MCF 10A (cell line): Measurements from ENCODE around the gene OLFM4. TPM values are rescaled to one million over a fixed set of nuclear protein-coding genes. Genes with fewer than 3 reads are reported as not detected.

Source experiments
- BruUV-seq: library from RNA; stranded (reverse); fragments of 400-500 nt; replicated peaks from 2 replicates; lab custom pipeline; 2021; lab: Mats Ljungman, UMichigan
- CTCF ChIA-PET: fragments of 300-600 bp; sonication (Branson Sonifier 250); formaldehyde crosslinking; extraction: SDS; loops from one replicate; lab custom pipeline; 2021; ENCODE audit warnings: antibody characterized with exemption, inconsistent platforms; lab: Yijun Ruan, JAX
- POLR2A ChIA-PET: fragments of 300-600, 350-650 bp; sonication (Branson Sonifier 250); formaldehyde crosslinking; extraction: SDS; loops from one replicate; lab custom pipeline; 2020; ENCODE audit warnings: antibody characterized with exemption, inconsistent platforms; lab: Yijun Ruan, JAX
- DNase-seq: peaks from one replicate; pipeline ENCODE4 v3.0.0-alpha.2; 2018; ENCODE audit not compliant: unreplicated experiment
- H3K27ac Mint-ChIP-seq: one replicate; pipeline ENCODE4 v1.8.0; 2022; ENCODE audit warnings: mild to moderate bottlenecking, low read depth, mixed read lengths; ENCODE audit not compliant: unreplicated experiment
- H3K27me3 Mint-ChIP-seq: one replicate; pipeline ENCODE4 v1.8.0; 2022; ENCODE audit warnings: mixed read lengths; ENCODE audit not compliant: insufficient read depth, unreplicated experiment
- H3K36me3 Mint-ChIP-seq: one replicate; pipeline ENCODE4 v1.8.0; 2022; ENCODE audit warnings: mild to moderate bottlenecking, moderate library complexity, mixed read lengths; ENCODE audit not compliant: insufficient read depth, unreplicated experiment
- H3K4me1 Mint-ChIP-seq: one replicate; pipeline ENCODE4 v1.8.0; 2022; ENCODE audit warnings: mixed read lengths; ENCODE audit not compliant: insufficient read depth, unreplicated experiment
- H3K4me3 Mint-ChIP-seq: one replicate; pipeline ENCODE4 v1.8.0; 2022; ENCODE audit warnings: mild to moderate bottlenecking, moderate library complexity, mixed read lengths; ENCODE audit not compliant: unreplicated experiment
- H3K9me3 Mint-ChIP-seq: one replicate; pipeline ENCODE4 v1.8.0; 2022; ENCODE audit warnings: mixed read lengths; ENCODE audit not compliant: unreplicated experiment
- intact Hi-C: fragments of 100-400 bp; cut with micrococcal nuclease; formaldehyde crosslinking; loops from 2 replicates; pipeline ENCODE4 v1.14.1; 2022
- total RNA-seq: library from RNA; stranded (reverse); gene quantifications from 2 replicates; pipeline ENCODE4 v1.2.3, GENCODE V29; 2022
- TF ChIP-seq, protein P1 (sequence below): fragments of 200-600 bp; IDR thresholded peaks from one replicate; pipeline ENCODE4 v1.8.0; 2022; ENCODE audit warnings: antibody characterized with exemption, mild to moderate bottlenecking; ENCODE audit not compliant: unreplicated experiment

The OLFM4 gene
- total RNA-seq, 1 experiment from 2014 or later, result not detected

DNA sequence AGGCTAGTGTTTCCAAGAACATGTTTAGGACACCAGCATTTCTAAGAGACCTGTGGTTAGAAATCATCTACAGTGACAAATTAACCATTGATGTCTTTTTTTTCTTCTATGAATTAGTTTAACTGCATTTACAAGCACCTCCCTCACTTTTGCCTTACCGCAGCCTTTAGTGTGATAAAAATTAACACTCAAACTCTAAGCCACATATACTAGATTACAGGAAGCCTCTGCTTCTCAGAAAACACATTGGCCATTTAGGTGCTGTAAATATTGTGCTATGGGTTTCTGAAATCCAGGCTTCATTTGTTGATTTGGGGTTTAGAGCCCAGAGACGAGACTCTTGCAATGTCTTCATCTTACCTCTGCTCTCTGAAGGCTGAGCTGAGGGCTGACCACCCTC lies 34.6 kb upstream of the OLFM4 start:
- no TSS peak for BruUV-seq
- Mint-ChIP-seq H3K27ac (no peak overlapping the region), H3K36me3 (no peaks in the 10 kb centered on the region), H3K9me3 (no peaks in the 10 kb centered on the region), H3K4me1 (peaks cover 6% of the 10 kb centered on the region), H3K4me3 (no peak overlapping the region), H3K27me3 (peaks cover 15% of the 10 kb centered on the region)
- intact Hi-C loops, result no loop called here
- TF ChIP-seq, protein P1, sequence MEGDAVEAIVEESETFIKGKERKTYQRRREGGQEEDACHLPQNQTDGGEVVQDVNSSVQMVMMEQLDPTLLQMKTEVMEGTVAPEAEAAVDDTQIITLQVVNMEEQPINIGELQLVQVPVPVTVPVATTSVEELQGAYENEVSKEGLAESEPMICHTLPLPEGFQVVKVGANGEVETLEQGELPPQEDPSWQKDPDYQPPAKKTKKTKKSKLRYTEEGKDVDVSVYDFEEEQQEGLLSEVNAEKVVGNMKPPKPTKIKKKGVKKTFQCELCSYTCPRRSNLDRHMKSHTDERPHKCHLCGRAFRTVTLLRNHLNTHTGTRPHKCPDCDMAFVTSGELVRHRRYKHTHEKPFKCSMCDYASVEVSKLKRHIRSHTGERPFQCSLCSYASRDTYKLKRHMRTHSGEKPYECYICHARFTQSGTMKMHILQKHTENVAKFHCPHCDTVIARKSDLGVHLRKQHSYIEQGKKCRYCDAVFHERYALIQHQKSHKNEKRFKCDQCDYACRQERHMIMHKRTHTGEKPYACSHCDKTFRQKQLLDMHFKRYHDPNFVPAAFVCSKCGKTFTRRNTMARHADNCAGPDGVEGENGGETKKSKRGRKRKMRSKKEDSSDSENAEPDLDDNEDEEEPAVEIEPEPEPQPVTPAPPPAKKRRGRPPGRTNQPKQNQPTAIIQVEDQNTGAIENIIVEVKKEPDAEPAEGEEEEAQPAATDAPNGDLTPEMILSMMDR, result no peak
- no peak for DNase-seq
- ChIA-PET CTCF (interaction anchor here (1.1 kb wide), 1 partner anchor 204 kb away, joined by 3 read pairs; no protein-coding TSS in a partner anchor), POLR2A (no interaction called here)

DNA sequence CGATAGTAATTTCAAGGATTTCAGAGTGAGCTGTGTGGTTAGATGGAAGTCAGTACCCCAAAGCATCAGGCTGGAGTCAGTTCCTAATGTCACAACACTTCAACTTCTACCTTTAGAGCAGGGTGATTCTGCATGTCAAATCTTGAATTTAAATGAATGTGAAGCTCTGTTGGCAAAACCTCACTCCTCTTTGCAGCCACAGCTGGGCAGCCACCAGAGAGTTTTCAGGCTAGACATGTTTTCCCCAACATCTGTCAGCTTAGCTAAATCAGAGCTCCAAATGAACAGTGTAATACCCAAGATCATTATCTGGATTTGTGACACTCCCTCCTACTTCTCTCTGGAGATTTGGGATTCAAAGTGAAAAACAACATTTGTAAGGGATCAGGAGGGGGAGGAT lies 33.7 kb upstream of the OLFM4 start:
- TF ChIP-seq, protein P1, result no peak
- POLR2A ChIA-PET, result no interaction called here
- Mint-ChIP-seq H3K4me3 (no peak overlapping the region), H3K27me3 (peaks cover 24% of the 10 kb centered on the region), H3K36me3 (peaks cover under 1% of the 10 kb centered on the region), H3K4me1 (peaks cover 12% of the 10 kb centered on the region), H3K27ac (no peak overlapping the region), H3K9me3 (no peaks in the 10 kb centered on the region)
- DNase-seq, result no peak
- intact Hi-C loops, result no loop called here
- BruUV-seq, result no TSS peak
- CTCF ChIA-PET, result interaction anchor here (0.6 to 1.1 kb wide), 3 partner anchors 12 to 388 kb away, joined by 3 to 7 read pairs (median 4); no protein-coding TSS in a partner anchor

DNA sequence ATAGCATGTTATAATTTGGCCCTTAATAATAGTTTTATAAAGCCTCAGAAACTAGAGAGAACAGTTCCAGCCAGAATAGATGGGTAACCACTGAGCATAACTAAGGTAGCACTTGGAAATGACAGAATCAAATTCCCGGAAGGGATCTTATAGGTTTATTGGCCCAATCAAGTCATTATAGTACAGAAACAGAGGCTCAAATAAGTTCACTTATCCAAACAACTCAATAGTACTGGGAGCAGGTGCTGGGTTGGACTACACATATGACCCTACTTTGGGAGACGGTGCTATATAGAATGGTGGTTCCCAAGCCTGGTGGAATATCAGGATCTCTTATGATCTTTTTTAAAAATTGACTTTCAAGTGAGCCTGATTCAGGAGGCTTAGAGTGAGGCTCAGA lies 32.7 kb upstream of the OLFM4 start:
- TF ChIP-seq, protein P1, result no peak
- Mint-ChIP-seq H3K27me3 (peaks cover 28% of the 10 kb centered on the region), H3K27ac (no peak overlapping the region), H3K9me3 (no peaks in the 10 kb centered on the region), H3K4me1 (peaks cover 12% of the 10 kb centered on the region), H3K36me3 (peaks cover 7% of the 10 kb centered on the region), H3K4me3 (no peak overlapping the region)
- CTCF ChIA-PET, result interaction anchor here (1.1 kb wide), 2 partner anchors 13 to 27 kb away, joined by 3 to 7 read pairs; no protein-coding TSS in a partner anchor
- no TSS peak for BruUV-seq
- POLR2A ChIA-PET, result no interaction called here
- intact Hi-C loops, result no loop called here
- no peak for DNase-seq

DNA sequence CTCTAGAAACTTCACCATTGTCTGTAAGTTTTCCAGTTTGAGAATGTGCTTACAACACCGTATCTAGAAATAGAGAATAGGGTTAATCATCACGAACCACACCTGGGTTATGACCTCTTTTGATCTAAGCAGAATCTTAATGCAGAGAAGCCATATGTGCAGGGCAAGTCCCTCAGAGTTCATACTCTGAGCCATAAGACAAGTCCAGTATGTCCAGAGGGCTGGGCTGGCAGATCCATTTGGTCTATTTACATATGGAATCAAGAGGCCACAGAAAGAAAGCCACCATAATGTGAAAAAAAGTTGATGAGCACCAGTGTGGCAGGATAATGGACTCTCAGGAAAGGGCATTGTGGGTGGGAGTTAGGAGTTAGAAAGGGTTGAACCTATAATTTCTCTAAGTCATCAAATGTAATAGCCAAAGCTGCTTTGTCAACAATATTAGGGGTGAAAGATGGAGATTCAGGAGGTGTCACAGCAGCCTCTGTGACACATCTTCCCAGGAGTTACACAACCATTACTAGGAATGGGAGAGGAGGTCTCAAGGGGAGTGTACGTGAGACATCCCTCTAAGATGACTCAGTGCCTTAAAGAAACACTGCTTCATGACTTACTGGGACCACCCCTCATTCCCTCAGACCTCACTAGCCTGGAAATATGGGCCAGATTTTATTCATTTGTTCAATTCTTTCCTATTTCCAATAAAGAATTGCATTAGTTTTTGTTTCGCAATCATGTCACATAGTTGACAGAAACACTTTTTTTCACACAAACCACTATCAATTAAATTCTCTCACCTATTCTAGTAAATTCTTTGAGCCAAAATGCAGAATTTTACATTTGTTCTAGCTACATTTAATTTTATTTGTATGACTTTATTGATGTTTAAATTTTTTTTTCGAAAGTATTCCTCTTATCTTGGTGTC lies 30.4 kb upstream of the OLFM4 start:
- CTCF ChIA-PET, result interaction anchor here (0.7 to 2.8 kb wide), 2 partner anchors 30 to 341 kb away, joined by 3 to 13 read pairs; no protein-coding TSS in a partner anchor

More for the DNA sequence above, 30.4 kb upstream of the OLFM4 start:
- intact Hi-C loops, result no loop called here
- Mint-ChIP-seq H3K4me3 (no peak overlapping the region), H3K36me3 (peaks cover 7% of the 10 kb centered on the region), H3K9me3 (no peaks in the 10 kb centered on the region), H3K4me1 (peaks cover 12% of the 10 kb centered on the region), H3K27ac (no peak overlapping the region), H3K27me3 (peaks cover 46% of the 10 kb centered on the region)
- TF ChIP-seq, protein P1, result no peak
- DNase-seq, result no peak
- POLR2A ChIA-PET, result no interaction called here
- BruUV-seq, result no TSS peak
